Endothelial cell (in vitro differentiated cells): Measurements from ENCODE around the gene LRRC31. TPM values are rescaled to one million over a fixed set of nuclear protein-coding genes. Genes with fewer than 3 reads are reported as not detected.

ENCODE experiments used
- DNase-seq: peaks from one replicate; pipeline ENCODE4 v3.0.0; 2021; ENCODE audit warnings: low spot score
- H3K27ac Mint-ChIP-seq: one replicate; pipeline ENCODE4 v1.8.0; 2021; ENCODE audit warnings: mixed read lengths, inconsistent platforms; ENCODE audit not compliant: unreplicated experiment
- H3K27me3 Mint-ChIP-seq: one replicate; pipeline ENCODE4 v1.8.0; 2021; ENCODE audit warnings: mild to moderate bottlenecking, moderate library complexity, mixed read lengths, inconsistent platforms; ENCODE audit not compliant: unreplicated experiment
- H3K36me3 Mint-ChIP-seq: one replicate; pipeline ENCODE4 v1.8.0; 2021; ENCODE audit warnings: mild to moderate bottlenecking, low read depth, mixed read lengths, inconsistent platforms; ENCODE audit not compliant: unreplicated experiment
- H3K4me1 Mint-ChIP-seq: one replicate; pipeline ENCODE4 v1.8.0; 2021; ENCODE audit warnings: mild to moderate bottlenecking, mixed read lengths, inconsistent platforms; ENCODE audit not compliant: unreplicated experiment
- H3K4me3 Mint-ChIP-seq: one replicate; pipeline ENCODE4 v1.8.0; 2021; ENCODE audit warnings: mild to moderate bottlenecking, mixed read lengths, inconsistent platforms; ENCODE audit not compliant: unreplicated experiment
- H3K9me3 Mint-ChIP-seq: one replicate; pipeline ENCODE4 v1.8.0; 2021; ENCODE audit warnings: mixed read lengths, inconsistent platforms; ENCODE audit not compliant: unreplicated experiment
- total RNA-seq: library from RNA; stranded (reverse); fragmentation: NEBNext Ultra II Directional; extraction: Animal tissue kit (Norgen Biotek cat#: 25700); gene quantifications from one replicate; pipeline ENCODE4 v1.2.1, GENCODE V29; 2021; ENCODE audit not compliant: unreplicated experiment
- TF ChIP-seq, protein P1 (sequence below): fragments of 200-600 bp; sonication (generic); IDR thresholded peaks from one replicate; pipeline ENCODE4 v1.5.0; 2021; ENCODE audit warnings: antibody characterized with exemption; ENCODE audit not compliant: unreplicated experiment

Gene LRRC31
- total RNA-seq, 1 donor from 2014 or later, result 0.23 TPM

DNA sequence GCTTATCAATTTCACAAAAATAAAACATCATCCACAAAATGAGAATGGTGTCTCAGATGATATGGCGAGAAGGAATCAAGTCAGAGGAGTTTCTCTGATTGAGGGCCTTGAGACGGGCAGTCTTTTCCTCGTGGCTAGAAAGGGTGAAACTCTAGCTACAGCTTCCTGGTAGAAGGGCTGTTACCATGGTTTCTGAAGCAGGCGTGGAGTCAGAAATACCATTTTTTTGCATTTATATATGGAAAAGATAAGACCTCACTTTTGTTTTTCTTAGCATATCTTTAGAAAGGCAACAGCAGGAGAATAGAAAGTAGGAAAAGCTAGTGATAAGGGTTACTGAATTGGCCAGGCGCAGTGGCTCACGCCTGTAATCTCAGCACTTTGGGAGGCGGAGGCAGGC lies 24.4 kb upstream of the LRRC31 start:
- Mint-ChIP-seq H3K4me3 (no peak overlapping the region), H3K9me3 (no peaks in the 10 kb centered on the region), H3K36me3 (no peaks in the 10 kb centered on the region), H3K27me3 (no peaks in the 10 kb centered on the region), H3K4me1 (no peaks in the 10 kb centered on the region), H3K27ac (no peak overlapping the region)
- TF ChIP-seq, protein P1, sequence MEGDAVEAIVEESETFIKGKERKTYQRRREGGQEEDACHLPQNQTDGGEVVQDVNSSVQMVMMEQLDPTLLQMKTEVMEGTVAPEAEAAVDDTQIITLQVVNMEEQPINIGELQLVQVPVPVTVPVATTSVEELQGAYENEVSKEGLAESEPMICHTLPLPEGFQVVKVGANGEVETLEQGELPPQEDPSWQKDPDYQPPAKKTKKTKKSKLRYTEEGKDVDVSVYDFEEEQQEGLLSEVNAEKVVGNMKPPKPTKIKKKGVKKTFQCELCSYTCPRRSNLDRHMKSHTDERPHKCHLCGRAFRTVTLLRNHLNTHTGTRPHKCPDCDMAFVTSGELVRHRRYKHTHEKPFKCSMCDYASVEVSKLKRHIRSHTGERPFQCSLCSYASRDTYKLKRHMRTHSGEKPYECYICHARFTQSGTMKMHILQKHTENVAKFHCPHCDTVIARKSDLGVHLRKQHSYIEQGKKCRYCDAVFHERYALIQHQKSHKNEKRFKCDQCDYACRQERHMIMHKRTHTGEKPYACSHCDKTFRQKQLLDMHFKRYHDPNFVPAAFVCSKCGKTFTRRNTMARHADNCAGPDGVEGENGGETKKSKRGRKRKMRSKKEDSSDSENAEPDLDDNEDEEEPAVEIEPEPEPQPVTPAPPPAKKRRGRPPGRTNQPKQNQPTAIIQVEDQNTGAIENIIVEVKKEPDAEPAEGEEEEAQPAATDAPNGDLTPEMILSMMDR, result no peak
- DNase-seq, result no peak

DNA sequence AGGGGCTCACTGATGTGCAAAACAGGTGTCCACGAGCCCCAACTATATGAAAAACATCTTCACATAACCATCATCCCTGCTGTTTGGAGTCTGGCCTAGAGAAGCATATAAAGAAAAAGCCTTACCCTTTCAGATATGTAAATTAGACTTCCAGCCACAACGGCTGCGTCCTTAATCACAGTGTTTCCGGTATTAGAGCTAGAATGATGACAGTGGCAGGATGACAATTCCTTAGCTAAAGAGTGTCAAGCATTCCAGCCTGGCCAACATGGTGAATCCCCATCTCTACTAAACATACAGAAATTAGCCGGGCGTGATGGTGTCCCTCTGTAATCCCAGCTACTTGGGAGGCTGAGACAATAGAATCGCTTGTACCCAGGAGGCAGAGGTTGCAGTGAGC lies 22.2 kb upstream of the LRRC31 start:
- H3K27me3 Mint-ChIP-seq, result no peaks in the 10 kb centered on the region
- DNase-seq, result no peak
- TF ChIP-seq, protein P1, result no peak
- H3K4me3 Mint-ChIP-seq, result no peak overlapping the region
- H3K4me1 Mint-ChIP-seq, result no peaks in the 10 kb centered on the region
- H3K36me3 Mint-ChIP-seq, result no peaks in the 10 kb centered on the region
- H3K27ac Mint-ChIP-seq, result no peak overlapping the region
- no peaks in the 10 kb centered on the region for H3K9me3 Mint-ChIP-seq

DNA sequence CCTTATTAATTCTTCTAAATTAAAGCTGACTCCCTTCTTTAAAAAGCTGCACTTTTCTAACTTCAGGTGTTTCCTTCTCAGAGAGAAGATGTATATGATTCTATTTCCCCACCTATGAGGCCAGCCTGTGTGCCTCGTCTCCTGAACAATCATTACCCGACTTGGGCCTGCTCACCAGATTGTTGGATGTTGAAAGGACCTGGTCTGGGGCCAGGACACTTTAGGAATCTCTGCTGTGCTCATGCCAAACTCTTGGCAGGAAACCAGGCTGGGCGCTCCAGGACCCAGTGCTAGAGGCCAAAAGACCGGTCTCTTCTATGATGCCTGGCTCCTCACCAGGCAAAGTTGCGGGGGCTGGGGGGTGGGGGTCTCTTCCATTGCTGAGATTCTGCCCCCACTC lies 16.9 kb upstream of the LRRC31 start:
- DNase-seq, result no peak
- no peaks in the 10 kb centered on the region for H3K9me3 Mint-ChIP-seq
- H3K36me3 Mint-ChIP-seq, result no peaks in the 10 kb centered on the region
- no peak overlapping the region for H3K4me3 Mint-ChIP-seq
- H3K27ac Mint-ChIP-seq, result no peak overlapping the region
- no peaks in the 10 kb centered on the region for H3K4me1 Mint-ChIP-seq
- no peaks in the 10 kb centered on the region for H3K27me3 Mint-ChIP-seq
- TF ChIP-seq, protein P1, result no peak

DNA sequence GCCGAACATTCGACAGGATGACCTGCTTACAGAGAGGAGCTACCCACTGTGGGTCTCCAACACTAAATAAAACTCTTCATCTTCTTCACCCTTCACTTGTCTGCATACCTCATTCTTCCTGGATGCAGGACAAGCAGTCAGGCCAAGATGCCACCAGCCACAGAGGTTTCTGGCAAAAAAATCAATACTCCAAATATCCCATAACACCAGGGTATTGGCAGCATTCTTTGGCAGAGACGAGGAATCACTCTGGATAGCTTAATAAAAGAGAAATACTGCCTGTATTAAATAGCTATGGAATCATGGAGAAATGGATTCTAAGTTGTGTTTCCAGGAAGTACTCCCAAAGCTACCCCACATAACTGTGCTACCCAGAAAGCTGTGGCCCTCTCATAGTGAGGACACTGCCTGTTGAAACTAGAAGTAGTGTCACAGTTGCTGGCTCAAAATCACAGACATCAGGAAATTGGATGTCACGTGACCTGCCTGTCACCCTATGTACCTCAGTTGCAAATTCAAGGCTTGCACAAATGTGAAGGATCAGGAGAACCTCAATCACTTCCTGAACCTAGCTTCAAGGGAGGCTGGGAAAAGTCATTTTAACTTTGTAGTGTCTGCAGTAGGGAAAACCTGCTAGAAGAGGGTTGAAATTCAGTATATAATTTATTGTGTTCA lies 11.0 kb upstream of the LRRC31 start:
- no peaks in the 10 kb centered on the region for H3K4me1 Mint-ChIP-seq
- no peaks in the 10 kb centered on the region for H3K36me3 Mint-ChIP-seq
- H3K27ac Mint-ChIP-seq, result no peak overlapping the region
- DNase-seq, result no peak
- H3K27me3 Mint-ChIP-seq, result no peaks in the 10 kb centered on the region
- TF ChIP-seq, protein P1, result no peak
- H3K4me3 Mint-ChIP-seq, result no peak overlapping the region
- no peaks in the 10 kb centered on the region for H3K9me3 Mint-ChIP-seq

DNA sequence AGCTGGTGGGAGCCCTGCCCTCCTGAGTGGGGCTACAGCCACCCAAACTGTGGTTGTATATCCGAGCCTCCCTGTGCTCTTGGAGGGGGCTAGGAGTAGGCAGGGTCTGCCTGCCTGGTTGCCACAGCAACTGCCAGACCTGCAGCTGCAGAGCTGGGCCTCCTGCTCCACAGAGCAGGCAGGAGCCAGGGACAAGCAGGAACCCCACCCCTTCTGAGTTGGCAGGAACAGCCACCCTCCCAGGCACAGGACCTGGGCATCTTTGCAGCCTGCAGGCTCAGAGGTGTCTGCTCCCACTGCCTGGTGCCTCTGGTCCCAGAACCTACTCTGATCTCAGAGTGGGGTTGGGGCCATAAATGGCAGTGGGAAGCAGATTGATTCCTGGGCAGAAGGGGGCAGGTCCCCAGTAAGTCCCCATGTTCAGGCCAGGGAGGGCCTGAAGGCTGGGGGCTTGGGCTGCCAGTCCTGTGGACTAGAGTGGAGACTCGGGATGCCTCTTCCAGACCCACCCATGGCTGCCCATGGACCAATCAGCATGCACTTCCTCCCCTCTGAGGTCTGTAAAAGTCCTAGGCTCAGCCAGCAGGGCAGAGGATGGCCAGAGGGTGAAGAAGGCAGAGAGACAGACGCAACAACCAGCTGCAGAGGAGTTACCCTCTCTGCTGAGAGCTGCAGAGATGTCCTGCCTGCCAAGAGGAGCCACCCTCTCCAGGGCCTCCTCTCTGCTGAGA lies 10.3 kb upstream of the LRRC31 start:
- DNase-seq, result no peak
- TF ChIP-seq, protein P1, result no peak
- H3K27ac Mint-ChIP-seq, result no peak overlapping the region
- no peaks in the 10 kb centered on the region for H3K9me3 Mint-ChIP-seq
- no peaks in the 10 kb centered on the region for H3K27me3 Mint-ChIP-seq
- H3K36me3 Mint-ChIP-seq, result no peaks in the 10 kb centered on the region
- H3K4me3 Mint-ChIP-seq, result no peak overlapping the region
- H3K4me1 Mint-ChIP-seq, result no peaks in the 10 kb centered on the region
